Germinal center (tissue), 1 donor: ENCODE measurements around the gene CAPNS1.
"Not testable (repeated sequence)": the region's sequence is repeated elsewhere in the genome, so short reads cannot be mapped to it uniquely, and the experiment has no call there.

Experiments
- DNase-seq: peaks from one replicate; pipeline ENCODE4 v3.0.0; 2012; ENCODE audit warnings: mixed read lengths, low spot score

Gene CAPNS1

DNA sequence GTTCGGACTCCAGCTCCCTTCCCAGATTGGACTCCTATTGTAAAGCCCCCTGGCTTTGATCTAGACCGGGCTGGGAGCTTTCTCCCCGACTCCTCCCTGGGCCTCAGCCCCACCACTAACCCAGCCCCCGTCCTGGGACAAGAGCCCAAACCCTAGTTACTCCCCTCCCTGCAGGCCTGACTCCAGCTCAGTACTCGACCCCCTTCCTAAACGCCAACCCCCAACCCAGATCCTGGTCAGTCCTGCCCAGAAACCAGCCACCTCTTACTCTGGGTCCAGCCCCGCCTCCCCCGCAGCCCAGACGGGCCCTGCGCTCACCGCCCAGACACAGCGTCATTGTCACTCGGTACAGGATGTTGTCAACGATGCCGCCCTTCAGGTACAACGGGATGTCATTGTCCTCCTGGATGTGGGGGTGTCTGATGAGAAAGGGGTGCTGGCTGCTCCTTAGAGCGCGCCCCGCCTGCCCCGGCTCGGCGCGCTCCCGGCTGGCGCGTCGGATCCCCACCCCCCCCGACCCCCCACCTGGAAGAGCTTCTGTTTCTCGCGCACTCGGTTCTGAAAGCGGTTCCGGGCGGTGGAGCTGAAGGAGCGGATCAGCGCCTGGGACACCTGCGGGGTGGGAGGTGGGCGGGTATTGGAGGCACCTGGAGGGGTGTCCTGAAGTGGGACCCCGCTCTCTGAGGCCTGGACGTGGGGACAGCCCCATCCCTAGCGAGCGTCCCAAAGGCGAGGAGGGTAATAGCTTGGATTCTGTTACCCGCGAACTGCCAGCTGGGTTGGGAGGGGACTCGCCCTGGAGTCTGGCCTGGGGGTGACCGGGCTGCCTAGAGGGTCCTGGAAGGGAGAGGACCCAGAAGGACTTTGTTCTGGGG is 11.5 kb downstream of the CAPNS1 start:
- DNase-seq, result no peak

DNA sequence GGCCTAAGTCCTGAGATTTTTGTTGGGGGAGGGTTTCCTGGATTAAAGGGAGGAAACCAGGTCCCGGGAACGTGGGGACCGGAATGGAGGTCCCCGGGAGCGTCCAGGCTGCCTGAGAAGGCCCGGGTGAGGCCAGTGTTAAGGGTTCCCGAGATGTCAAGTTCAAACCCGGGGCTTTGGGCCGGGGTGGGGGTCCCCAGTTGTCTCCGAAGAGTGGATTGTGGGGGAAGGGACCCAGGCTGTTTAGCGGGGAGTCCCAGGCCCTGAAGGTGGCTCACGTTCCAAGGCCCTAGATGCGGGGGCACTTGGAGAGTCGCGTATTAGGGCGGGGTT is 12.1 kb downstream of the CAPNS1 start:
- no peak for DNase-seq

GRCh38 chr19:36152352-36153091 is 12.7 kb downstream of the CAPNS1 start, which contains the start of gene COX7A1:
TSS of gene COX7A1 (minus strand) at chr19:36152447. CDS start at chr19:36152407, 40 bp downstream.
- no peak for DNase-seq

- no peak for DNase-seq
These were observed 13.3 kb downstream of the CAPNS1 start for GRCh38 chr19:36153126-36153525.

DNA sequence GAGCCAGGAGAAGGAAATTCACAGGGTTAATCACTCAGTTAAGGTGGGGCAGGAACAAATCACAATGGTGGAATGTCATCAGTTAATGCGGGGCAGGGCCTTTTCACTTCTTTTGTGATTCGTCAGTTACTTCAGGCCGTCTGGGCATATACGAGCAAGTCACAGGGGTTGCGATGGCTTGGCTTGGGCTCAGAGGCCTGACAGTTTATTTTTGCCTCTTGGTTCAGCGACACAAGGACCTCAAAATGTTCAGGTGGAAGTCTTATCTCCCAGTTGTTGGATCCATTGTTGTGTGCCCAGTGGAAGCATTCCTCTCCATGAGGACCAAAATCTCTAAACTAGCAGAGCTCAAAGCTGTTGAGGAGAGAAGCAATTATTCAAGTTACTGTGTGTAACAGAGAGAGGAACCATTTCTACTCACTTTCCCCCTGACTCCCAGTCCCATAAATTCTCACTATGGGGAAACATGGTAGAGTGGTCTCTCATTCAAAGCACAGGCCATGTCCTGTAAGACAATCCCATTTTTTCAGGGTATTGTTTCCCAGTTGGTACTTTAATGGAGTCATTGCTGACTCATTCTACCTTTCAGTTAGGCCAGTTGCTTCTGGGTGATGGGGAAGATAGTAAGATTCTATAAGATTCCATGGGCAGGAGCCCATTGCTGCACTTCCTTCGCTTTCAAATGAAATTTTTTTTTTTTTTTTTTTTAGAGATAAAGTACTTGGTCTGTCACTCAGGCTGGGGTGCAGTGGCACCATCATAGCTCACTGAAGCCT is 21.1 kb downstream of the CAPNS1 start:
- no peak for DNase-seq

GRCh38 chr19:36163813-36164212 is 23.9 kb downstream of the CAPNS1 start:
- DNase-seq, result no peak

- no peak for DNase-seq
These were observed 29.4 kb downstream of the CAPNS1 start for GRCh38 chr19:36169084-36169760.

DNA sequence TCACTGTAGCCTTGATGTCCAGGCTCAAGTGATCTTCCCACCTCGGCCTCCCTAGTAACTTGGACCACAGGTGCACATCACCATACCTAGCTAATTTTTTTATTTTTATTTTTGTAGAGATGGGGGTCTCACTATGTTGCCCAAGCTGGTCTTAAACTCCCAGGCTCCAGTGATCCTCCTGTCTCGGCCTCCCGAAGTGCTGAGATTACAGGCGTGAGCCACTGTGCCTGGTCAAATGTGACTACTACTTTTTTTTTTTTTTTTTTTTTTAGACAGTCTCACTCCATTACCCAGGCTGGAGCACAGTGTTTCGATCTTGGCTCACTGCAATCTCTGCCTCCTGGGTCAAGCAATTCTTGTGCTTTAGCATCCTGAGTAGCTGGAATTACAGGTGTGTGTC is 33.0 kb downstream of the CAPNS1 start:
- DNase-seq, result no peak

DNA sequence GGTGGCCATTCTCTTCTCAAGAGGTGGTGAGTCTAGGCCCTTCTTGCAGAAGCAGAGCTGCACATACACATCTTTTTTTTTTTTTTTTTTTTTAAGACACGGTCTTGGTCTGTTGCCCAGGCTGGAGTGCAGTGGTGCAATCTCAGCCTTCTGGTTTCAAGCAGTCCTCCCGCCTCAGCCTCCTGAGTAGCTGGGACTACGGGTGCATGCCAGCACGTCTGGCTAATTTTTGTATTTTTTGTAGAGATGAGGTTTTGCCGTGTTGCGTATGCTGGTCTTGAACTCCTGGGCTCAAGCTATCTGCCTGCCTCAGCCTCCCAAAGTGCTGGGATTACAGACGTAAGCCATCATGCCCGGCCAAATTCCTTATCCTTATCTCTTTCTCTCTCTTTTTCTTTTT is 34.0 kb downstream of the CAPNS1 start:
- DNase-seq, result not testable (repeated sequence)

DNA sequence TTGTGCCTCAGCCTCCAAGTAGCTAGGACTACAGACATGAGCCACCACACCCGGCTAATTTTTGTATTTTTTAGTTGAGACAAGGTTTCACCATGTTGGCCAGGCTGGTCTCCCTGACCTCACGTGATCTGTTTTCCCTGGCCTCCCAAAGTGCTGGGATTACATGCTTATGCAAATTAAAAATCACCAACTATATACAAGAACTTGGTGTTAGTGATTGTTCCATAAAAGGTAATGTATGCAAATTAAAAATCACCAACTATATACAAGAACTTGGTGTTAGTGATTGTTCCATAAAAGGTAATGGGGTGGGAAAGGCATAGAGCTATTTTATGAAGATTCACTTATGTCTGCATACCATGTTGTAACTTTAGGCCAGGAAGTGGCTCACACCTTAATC is 39.2 kb downstream of the CAPNS1 start:
- DNase-seq, result not testable (repeated sequence)

DNA sequence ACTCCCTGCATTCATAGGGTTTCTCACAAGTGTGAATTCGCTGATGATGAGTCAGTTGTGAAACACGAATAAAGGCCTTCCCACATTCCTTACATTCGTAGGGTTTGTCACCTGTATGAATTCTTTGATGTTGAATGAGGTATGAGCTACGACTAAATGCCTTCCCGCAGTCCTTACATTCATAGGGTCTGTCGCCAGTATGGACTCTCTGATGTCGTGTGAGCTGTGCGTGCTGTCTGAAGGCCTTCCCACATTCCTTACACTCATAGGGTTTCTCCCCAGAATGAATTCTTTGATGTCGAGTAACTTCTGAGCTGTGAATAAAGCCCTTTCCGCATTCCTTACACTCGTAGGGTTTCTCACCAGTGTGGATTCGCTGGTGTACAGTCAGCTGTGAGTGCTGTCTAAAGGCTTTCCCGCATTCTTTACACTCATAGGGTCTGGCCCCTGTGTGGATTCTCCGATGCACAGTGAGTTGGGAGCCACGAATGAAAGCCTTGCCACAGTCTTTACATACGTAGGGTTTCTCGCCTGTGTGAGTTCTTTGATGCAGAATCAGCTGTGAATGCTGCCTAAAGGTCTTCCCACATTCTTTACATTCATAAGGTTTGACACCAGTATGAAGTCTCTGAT is 42.9 kb downstream of the CAPNS1 start:
- DNase-seq, result no peak

DNA sequence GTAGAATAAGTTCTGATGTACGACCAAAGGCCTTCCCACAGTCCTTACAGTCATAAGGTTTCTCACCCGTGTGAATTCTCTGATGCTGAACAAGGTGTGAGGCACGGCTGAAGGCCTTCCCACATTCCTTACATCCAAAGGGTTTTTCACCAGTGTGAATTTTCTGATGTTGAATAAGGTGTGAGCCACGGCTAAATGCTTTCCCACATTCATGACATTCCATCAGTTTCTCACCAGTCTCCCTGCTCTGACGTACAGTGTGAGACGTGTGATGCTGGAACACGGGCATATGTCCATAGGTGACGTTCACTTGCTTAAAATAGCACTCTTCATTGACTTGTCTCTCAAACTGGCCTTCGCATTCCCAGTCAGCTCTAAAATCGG is 43.4 kb downstream of the CAPNS1 start:
- no peak for DNase-seq

DNA sequence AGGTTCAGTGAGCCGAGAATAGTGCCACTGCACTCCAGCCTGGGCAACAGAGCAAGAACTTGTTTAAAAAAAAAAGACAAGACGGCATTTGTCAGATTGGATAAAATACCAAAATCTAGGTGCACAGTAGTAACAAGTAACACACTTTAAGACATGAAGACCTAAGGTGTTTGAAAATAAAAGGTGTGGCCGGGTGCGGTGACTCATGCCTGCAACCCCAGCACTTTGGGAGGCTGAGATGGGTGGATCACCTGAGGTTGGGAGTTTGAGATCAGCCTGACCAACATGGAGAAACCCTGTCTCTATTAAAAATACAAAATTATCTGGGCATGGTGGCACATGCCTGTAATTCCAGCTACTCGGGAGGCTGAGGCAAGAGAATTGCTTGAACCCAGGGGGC is 46.9 kb downstream of the CAPNS1 start:
- DNase-seq, result not testable (repeated sequence)

GRCh38 chr19:36196249-36196648 is 56.4 kb downstream of the CAPNS1 start:
- DNase-seq, result peak; percentile 41

DNA sequence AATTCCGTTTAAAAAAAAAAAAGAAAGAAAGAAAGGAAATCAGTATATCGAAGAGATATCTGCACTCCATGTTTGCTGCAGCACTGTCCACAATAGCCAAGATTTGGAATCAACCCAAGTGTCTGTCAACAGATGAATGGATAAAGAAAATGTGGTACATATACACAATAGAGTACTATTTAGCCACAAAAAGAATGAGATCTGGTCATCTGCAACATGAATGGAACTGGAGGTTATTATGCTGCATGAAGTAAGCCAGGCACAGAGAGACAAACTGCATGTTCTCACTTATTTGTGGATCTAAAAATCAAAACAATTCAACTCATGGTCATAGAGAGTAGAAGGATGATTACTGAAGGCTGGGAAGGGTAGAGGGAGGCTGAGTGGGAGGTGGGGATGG is 58.3 kb downstream of the CAPNS1 start:
- no peak for DNase-seq
